ENCODE data around the gene IGFN1. TPM values are rescaled to one million over a fixed set of nuclear protein-coding genes. Genes with fewer than 3 reads are reported as not detected.

Gene IGFN1
- total RNA-seq, 1 experiment from 2014 or later: not detected

DNA sequence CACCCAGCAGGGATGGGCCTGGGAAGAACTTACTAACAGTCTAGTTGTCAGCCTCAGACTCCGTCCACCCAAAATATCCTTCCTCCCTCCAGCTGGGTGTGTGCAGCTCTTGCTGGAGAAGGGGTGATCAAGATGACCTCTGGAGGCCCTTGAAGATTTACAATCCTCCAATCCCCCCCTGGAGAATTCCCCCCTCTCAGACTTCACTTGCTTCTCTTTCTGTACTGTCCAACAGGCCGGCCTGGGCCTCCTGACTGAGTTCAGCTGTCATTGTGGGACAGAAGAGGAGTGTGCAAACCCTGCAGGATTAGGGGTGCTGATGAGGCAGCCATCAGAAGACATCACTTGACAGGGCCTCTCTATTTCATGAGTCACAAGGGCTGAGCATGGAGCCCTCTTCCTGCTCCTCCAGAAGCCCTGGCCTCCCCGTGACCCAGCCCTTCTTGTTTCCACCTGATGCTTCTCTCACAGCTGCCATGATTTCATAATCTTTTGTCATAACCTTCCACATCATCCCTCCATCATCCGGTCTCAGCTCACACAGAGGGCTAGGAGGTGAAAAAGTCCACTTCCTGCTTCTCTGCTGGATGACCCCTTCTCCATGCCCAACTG, 17.5 kb upstream of the IGFN1 start:
- no peak overlapping the region for H2BK12ac ChIP-seq (ENCODE audit: insufficient read length, low read depth, low read length)
- no peak overlapping the region for H2AK5ac ChIP-seq (ENCODE audit: insufficient read length, low read length)
- H3K4ac ChIP-seq (ENCODE audit: low read depth, low read length): no peak overlapping the region
- H4K8ac ChIP-seq (replicated peaks; ENCODE audit: insufficient read length, low read depth, low read length): no peak overlapping the region
- no peak overlapping the region for H4K91ac ChIP-seq (ENCODE audit: insufficient read length, low read depth, low read length)
- no peaks in the 10 kb centered on the region for H4K20me1 ChIP-seq (ENCODE audit: control insufficient read depth, insufficient read depth, insufficient read length)
- no peaks in the 10 kb centered on the region for H3K4me1 ChIP-seq (ENCODE audit: insufficient read depth, low read length)
- H3K23me2 ChIP-seq (ENCODE audit: insufficient read length, low read depth, low read length, poor library complexity, severe bottlenecking): peaks cover 8% of the 10 kb centered on the region
- H4K5ac ChIP-seq (ENCODE audit: insufficient read length, low read depth, low read length): no peak overlapping the region
- TF ChIP-seq, protein P1, sequence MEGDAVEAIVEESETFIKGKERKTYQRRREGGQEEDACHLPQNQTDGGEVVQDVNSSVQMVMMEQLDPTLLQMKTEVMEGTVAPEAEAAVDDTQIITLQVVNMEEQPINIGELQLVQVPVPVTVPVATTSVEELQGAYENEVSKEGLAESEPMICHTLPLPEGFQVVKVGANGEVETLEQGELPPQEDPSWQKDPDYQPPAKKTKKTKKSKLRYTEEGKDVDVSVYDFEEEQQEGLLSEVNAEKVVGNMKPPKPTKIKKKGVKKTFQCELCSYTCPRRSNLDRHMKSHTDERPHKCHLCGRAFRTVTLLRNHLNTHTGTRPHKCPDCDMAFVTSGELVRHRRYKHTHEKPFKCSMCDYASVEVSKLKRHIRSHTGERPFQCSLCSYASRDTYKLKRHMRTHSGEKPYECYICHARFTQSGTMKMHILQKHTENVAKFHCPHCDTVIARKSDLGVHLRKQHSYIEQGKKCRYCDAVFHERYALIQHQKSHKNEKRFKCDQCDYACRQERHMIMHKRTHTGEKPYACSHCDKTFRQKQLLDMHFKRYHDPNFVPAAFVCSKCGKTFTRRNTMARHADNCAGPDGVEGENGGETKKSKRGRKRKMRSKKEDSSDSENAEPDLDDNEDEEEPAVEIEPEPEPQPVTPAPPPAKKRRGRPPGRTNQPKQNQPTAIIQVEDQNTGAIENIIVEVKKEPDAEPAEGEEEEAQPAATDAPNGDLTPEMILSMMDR (conservative IDR thresholded peaks at IDR 0.05): no peak
- no peak for DNase-seq
- H3K79me2 ChIP-seq (ENCODE audit: insufficient read depth, low read length): no peaks in the 10 kb centered on the region
- no peak overlapping the region for H3K14ac ChIP-seq (ENCODE audit: insufficient read depth, low read length)
- H2BK20ac ChIP-seq (ENCODE audit: low read depth, low read length, poor library complexity, severe bottlenecking): no peak overlapping the region
- H3K36me3 Mint-ChIP-seq (ENCODE audit: insufficient read depth in 1 of 3, low read depth in 3 of 3): no peaks in the 10 kb centered on the region
- H3K27me3 ChIP-seq (ENCODE audit: insufficient read depth, low read length): no peaks in the 10 kb centered on the region
- H3K9me3 ChIP-seq (ENCODE audit: control insufficient read depth, low read depth, low read length): no peaks in the 10 kb centered on the region
- H3K4me3 Mint-ChIP-seq: no peak overlapping the region
- no peak overlapping the region for H2BK120ac ChIP-seq (ENCODE audit: low read depth, low read length, poor library complexity, severe bottlenecking)
- no peak overlapping the region for H3K27ac Mint-ChIP-seq
- peaks cover 29% of the 10 kb centered on the region for H3K27me3 Mint-ChIP-seq (ENCODE audit: low read depth)
- H2BK5ac ChIP-seq (ENCODE audit: insufficient read length, low read length): no peak overlapping the region
- H2BK15ac ChIP-seq (ENCODE audit: low read depth, low read length): no peak overlapping the region
- H3K23ac ChIP-seq (ENCODE audit: insufficient read length, low read depth, low read length): no peak overlapping the region
- peaks cover 28 to 32% of the 10 kb centered on the region in 2 experiments for H3K4me1 Mint-ChIP-seq
- H3K27ac ChIP-seq (ENCODE audit: insufficient read length, low read depth, low read length): no peak overlapping the region
- H3K18ac ChIP-seq (ENCODE audit: insufficient read length, low read depth, low read length): no peak overlapping the region
- no peak overlapping the region for H3K4me2 ChIP-seq (ENCODE audit: insufficient read depth, insufficient read length, low read length)
- WGBS (ENCODE audit: extremely low coverage, insufficient read length, low lambda C conversion rate): no CpG with 5 or more reads among the region's 4 CpGs
- H3T11ph ChIP-seq (ENCODE audit: low read length): no peak overlapping the region
- no peak overlapping the region for H3K56ac ChIP-seq (ENCODE audit: insufficient read length, low read depth, low read length)
- no peak overlapping the region for H2AFZ ChIP-seq (ENCODE audit: low read length)
- no peak overlapping the region for H3K9ac ChIP-seq (ENCODE audit: extremely low read depth, insufficient read length, low read length)
- H3K9me3 Mint-ChIP-seq: peaks cover 0 to 3% of the 10 kb centered on the region in 2 experiments; a peak in 2 of 5 replicates
- no peaks in the 10 kb centered on the region for H3K79me1 ChIP-seq (ENCODE audit: insufficient read depth, low read depth, low read length, poor library complexity, severe bottlenecking)
